GM21390 (cell line): ENCODE measurements around the gene CHMP2B.
A peak's percentile ranks its signal among the peaks of the same experiment; 100 is the strongest.

ENCODE experiments used
- ATAC-seq: cut with Tn5 transposase; IDR thresholded peaks from one replicate; pipeline ENCODE4 v1.9.1; 2021; ENCODE audit not compliant: unreplicated experiment

The CHMP2B gene, protein sequence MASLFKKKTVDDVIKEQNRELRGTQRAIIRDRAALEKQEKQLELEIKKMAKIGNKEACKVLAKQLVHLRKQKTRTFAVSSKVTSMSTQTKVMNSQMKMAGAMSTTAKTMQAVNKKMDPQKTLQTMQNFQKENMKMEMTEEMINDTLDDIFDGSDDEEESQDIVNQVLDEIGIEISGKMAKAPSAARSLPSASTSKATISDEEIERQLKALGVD

GRCh38 chr3:87227104-87227834 lies at the start of gene CHMP2B:
Gene CHMP2B (plus strand): TSS chr3:87227309. CDS start chr3:87227523, 214 bp downstream.
- ATAC-seq: peak; percentile 94

- no peak for ATAC-seq
Measured at GRCh38 chr3:87179642-87180041, 47.5 kb upstream of the CHMP2B start.

GRCh38 chr3:87181551-87181950 lies 45.6 kb upstream of the CHMP2B start:
- ATAC-seq: no peak

DNA sequence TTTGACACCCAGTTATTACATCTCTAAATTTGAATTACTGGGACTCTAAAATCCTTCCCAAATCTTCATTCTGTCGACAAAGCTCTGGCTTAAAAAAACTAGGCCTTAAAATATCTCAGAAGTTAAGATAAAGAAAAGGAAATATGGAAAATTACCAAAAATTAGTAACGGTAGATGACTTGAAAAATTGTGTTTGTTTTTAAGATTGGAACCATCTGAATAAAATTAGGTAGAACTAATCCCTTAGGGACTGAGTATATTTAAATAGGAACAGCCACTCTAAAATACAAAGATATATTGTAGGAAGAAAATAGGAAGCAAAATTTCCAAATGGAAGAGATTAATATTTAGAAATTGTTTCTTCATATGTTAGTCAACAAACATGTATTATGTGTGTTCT lies 45.1 kb upstream of the CHMP2B start:
- ATAC-seq: no peak

DNA sequence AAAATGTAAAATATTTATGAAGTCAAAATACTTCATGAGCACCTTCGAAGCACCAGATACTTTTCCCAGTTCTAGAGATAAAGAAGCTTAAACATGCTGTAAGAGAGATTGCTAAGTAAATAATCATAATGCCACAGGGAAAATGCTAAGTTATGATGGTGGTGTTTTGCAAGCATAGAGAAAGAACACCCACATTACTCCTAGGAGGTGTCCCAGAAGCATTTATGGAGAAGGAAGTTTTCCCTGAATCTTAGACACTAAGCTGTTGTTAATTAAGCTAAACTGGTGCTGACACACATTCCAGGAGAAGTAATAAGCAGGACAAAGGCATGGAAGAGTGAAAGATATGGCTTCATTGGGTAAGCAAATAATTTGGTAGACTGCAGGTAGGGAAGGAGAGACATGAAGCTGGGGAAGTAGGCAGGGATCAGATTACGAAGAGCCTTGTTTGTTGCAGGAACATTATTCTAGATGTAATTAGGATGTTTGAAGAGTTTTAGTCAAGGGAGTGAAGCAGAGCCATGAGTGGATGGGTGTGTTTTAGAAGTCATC lies 40.4 kb upstream of the CHMP2B start:
- no peak for ATAC-seq

- no peak for ATAC-seq
Measured at GRCh38 chr3:87191175-87191574, 35.9 kb upstream of the CHMP2B start.

GRCh38 chr3:87191641-87192040 lies 35.5 kb upstream of the CHMP2B start:
- ATAC-seq: no peak

DNA sequence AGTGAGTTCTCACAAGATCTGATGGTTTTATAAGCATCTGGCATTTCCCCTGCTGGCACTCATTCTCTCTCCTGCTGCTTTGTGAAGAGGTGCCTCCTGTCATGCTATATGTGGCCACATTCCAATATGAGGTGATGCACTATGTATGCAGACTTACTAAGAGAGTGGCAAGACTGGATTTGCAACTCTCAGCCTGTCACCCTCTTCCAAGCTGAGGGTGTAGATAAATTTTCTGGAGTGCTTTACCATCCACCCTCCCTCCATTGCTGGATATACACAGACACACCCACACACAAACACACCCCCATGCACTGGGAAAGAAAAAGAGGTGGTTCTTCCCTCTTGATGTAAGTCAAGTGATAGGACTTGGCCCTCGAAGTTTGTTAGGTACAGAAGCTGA lies 30.2 kb upstream of the CHMP2B start:
- ATAC-seq: no peak

DNA sequence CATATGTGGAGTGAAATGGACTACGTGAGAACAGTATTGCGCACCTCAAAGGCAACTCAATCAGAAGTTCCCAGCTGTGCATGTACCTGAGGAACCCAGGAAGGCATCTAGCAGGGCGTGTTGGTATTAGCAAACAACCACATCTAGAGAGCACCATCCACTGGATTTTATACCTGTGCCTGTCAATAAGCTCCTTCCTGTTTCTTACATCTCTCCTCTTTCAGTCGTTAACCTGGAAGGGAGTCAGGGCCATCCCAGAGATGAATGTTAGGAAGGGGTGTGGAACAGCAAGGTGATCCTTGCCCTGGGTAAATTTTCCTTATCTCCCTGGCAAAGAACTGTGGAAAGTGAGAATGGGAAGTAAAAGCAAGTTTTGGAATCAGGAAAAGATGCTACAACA lies 29.6 kb upstream of the CHMP2B start:
- ATAC-seq: no peak

DNA sequence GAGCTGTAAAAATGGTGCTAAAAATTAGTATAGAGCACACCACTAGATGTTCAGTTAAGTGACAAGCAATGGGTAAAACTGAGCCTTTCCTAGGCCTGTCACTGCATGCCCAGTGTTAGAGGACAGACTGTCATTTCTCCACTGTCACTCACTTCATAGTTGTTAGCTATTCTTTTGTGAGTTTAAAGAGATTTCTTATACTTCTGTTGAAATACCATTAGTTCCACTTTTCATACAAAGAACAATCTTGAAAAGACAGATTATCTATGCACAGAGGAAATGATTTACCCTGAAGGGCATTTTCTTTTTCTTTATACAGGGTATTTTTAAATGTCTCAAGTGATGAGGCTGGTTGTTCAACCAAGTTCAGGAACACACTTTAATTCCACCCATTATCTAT lies 28.3 kb upstream of the CHMP2B start:
- ATAC-seq: no peak

DNA sequence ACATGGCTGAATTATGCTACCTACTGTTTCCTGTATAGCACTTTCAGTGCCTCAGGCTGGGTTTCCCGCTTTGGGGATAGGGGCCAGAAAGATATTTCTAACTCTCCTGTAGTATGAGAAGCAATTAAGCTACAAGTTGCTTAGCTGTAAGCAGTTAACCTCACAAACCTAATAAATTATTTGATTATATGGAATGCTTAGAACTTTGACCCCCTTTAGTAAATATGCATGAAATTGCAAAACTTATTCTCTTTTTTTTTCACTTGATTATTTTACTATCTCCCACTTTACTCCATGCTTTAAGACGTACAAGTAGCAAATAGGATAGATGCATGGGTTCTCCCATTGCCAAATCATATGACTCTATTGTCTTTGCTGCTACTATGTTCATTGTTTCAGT lies 27.5 kb upstream of the CHMP2B start:
- no peak for ATAC-seq

DNA sequence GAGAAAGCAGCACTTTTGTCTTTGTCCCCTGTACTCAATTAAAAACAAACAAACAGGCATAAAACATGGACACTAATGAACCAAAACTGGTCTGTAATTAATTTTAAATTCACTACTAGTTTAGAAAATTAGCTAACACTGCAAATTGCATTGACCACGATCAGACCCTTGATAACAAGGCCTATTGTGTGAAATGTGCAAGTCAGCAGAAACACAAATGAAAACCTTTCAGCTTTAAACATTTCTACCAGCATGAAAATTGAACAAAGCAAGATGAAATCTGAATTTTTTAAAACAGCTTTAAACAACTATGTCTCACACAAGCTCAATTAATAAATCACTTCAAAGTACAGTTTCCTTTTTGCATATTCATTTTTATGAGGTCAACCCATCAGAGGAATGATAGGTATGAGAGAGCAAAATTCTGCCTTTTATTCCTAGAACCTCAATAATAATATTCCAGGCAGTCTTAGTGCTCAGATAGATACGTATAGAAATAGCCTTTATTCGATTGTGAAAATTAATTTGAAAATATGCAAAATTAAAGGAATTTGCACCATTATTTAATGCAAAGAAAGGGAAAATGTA lies 27.0 kb upstream of the CHMP2B start:
- ATAC-seq: no peak

DNA sequence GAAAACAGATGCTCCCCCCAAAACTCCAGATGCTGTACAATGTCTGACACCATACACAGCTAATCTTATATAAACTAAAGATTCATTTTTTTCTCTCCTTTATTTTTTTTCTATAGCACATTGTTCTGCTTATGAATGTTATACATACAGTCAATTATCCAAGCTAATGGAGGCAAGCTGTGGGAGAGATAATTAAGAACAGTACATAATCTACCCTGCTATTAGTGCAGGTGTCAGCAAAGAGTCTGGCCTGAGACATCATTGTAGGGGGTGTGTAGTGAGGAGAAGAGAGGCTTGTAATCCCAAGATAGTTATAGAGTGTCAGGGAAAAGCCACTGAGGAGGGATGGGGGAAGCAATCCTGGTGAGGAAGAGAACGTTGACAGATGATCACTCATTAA lies 25.4 kb upstream of the CHMP2B start:
- ATAC-seq: no peak

- ATAC-seq: no peak
Measured at GRCh38 chr3:87203809-87204208, 23.3 kb upstream of the CHMP2B start.

- no peak for ATAC-seq
Measured at GRCh38 chr3:87206070-87206469, 21.0 kb upstream of the CHMP2B start.

DNA sequence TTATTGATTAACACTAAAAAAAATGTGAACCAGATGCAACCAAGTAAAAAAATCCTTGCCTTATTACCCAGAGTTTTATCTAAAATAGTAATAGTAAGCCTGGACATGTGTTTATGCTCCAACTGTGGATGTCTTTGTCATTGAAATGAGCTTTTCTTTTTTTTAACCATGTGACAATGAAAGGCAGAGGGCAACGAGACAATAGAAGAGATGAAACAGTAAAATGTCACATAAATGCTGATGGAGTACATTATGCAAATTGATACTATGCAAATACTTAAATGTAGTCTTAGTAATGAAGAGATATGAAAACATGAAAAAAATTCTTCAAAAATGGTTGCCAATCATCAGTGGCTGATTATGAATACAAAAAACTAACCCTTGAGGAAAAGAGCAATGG lies 20.5 kb upstream of the CHMP2B start:
- no peak for ATAC-seq

DNA sequence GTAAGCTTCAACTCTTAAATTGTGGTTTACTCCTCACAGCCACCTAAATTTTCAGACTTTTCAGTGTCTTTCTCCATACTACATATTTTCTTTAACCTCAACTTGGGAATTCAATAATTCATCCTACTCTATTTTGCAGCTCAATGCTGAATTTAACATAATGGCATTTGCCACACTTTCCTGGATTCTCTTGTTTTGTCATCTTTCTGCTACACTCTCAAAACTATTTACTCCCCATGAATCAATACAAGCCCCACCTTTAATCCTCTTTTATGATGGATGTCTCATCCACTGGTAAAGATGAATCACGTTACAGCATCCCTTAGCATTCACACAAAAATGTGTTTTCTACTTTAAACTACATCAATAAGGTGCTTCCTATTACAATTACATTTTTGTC lies 19.6 kb upstream of the CHMP2B start:
- ATAC-seq: no peak

DNA sequence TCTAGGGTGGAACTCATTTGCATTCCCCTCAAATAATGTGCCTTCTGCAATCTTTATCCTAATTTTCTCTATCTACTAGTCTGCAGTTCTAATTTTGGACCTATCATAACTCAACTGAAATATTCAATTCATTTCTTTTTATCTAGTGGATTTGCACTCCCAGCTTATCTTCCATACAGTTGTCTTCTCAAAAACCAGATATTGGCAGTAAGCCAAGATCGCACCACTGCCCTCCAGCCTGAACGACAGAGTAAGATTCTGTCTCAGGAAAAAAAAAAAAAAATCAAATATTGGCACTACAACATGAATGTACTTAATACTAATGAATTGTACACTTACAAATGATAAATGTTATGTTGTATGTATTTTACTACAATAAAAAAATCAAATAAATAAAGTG lies 18.0 kb upstream of the CHMP2B start:
- ATAC-seq: no peak

DNA sequence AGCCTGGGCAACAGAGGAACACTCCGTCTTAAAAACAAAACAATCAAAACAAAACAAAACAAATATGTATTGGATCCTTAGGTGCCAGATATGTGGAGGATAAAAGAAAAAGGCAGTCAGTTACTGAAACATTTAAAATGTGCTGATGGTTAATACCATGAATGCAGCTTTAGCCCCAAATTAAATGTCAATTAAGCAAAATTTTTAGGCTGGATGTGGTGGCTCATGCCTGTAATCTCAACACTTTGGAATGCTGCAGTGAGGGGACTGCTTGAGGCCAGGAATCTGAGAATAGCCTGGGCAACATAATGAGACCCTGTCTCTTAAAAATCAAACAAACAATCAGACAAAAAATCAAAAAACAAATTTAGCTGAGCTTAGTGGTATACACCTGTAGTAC lies 8.5 kb upstream of the CHMP2B start:
- ATAC-seq: no peak

DNA sequence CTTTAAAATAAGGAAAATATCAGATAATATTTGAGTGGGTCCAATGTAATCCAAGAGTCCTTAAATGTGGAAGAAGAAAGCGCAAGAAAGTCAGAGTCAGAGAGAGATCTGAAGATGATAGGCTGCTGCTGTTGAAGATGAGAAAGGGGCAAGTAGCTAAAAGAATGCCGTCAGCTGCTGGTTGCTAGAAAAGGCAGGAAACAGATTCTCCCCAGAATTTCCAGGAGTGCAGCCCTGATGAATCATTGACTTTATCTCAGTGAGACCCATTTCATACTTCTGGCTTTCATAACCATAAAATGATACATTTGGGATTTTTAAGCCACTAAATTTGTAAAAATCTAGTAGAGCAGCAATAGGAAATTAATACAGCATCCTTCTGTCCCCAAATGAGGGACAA lies 7.5 kb upstream of the CHMP2B start:
- no peak for ATAC-seq

GRCh38 chr3:87225659-87226058 lies 1.4 kb upstream of the CHMP2B start:
- ATAC-seq: no peak

GRCh38 chr3:87227835-87228144 lies 681 bp downstream of the CHMP2B start:
- ATAC-seq: peak; percentile 3
